NOMO-1 (cell line): ENCODE data around the gene NOTCH4.
A peak's percentile ranks its signal among the peaks of the same experiment; 100 is the strongest.
"Not testable (repeated sequence)": the region's sequence is repeated elsewhere in the genome, so short reads cannot be mapped to it uniquely, and the experiment has no call there.

Experiments
- DNase-seq, 2 experiments: peaks; one replicate each; lab custom pipeline; 2025; ENCODE audit not compliant: unreplicated experiment in 2 of 2; lab: John Stamatoyannopoulos, UW

The NOTCH4 gene

DNA sequence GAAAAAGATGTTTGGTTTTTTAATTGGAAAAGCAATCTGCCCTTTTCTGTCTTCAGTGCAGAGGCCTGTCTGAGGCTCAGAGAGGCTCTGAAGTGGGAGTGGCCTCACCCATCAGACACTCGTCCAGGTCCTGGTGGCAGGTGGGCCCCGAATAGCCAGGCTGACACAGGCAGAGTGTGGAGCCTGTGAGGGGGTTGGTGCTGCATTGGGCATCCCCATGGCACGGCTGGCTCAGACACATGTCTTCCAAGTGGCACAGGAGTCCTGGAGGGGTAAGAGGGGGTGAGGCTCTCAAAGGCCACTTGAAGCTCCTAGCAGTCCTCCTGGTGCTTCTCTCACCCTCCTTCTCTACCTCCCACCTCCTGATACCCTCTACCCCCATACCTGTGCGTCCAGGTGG is 3.8 kb downstream of the NOTCH4 start:
- DNase-seq, result no peak

DNA sequence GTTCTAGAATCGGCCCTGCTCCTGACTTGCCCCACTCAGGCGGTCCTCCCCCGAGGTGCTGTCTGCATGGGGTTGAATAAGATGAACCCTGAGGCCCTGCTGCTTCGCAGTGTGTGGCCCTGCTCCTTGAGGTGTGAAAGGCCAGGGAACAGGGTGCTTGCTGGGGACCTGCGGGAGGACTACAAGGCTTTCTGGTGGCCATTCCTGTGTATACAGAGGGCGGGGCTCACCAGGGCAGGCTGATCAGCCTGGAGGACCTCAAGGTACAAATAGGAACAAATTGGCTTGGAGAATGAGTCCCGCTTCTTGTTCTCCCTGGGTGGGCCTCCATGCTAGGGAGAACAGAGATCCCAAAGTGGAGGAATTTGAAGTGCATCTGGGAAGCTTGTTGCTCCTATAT is 5.7 kb downstream of the NOTCH4 start:
- no peak for DNase-seq

DNA sequence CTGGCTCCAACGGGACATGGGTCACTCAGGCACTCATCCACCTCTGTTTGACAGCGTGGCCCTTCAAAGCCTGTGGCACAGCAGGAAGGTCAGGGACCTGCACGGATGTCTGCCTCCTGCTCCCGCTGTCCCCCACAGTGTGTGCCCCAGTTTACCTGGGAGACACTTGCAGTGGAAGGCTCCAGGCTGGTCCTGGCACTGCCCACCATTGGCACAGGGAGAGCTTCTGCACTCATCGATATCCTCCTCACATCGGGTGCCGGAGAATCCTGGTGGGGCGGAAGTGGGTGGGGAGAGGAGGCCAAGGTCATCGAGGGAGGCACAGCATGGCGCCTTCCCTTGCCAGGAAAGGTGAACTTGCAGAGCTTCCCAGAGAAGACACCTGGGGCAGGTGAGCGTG is 6.9 kb downstream of the NOTCH4 start:
- no peak for DNase-seq

DNA sequence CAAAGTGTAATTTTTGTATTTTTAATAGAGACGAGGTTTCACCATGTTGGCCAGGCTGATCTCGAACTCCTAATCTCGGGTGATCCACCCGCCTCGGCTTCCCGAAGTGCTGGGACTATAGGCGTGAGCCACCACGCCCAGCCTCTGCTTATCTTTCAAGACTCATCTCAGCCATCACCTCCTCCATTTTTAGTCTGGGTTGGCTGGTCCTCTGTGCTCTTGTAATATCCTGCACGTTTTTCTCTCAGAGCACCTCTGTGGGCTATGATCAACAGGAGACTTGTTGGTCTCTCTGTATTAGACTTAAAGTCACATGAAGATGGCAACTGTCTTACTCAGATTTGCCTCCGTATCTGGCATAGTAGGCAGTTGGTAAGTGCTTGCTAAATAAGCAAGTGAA is 7.6 kb downstream of the NOTCH4 start:
- DNase-seq, result no peak

DNA sequence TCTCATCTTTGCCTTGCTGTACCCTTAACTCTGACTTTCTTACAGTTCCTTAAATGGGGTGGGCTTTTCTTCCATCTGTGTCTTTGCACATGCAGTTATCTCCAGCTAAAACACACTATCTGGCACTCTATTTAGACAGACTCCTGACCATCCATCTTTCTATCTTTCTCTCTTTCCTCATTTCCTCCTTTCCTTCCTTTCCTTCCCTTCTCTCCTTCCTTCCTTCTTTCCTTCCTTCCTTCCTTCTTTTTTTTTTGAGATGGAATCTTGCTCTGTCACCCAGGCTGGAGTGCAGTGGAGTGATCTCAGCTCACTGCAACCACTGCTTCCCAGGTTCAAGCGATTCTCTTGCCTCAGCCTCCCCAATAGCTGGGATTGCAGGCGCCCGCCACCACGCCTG is 8.2 kb downstream of the NOTCH4 start:
- no peak for DNase-seq

DNA sequence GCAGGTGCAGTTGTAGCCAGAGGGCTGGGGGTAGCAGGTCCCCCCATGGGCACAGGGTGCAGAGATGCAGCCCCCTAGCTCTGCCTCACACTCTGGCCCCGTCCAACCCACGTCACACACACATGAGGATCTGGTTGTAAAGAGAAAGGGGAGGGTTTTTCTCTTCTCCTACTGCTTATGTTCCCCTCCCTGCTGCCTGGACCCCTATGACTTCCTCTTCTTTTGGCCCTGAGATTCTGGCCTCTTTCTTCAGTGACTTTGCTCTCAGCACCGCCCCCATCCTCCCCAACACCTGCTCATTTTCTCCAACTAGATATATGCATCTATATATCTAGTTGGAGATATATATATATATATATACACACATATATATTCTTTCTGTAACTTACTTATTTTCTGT is 9.7 kb downstream of the NOTCH4 start:
- peak in 1 of 2 experiments; percentile 14 for DNase-seq

DNA sequence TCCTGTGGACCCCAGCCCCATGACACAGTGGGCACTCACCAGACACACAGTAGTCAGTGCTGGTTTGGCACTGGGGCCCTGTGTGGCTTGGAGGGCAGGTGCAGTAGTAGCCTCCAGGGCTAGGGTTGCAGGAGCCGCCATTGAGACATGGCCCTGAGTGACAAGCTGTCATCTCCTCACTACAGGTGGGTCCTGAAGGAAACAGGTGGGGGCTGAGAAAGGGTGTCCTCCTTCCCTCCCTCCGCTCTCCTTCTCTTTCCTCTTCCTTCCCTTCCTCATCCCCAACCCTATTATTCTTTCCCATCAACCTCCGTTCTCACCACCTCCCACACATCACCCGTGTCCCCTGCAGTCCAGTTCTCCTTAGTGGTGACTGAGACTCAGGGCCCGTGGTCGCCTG is 10.2 kb downstream of the NOTCH4 start:
- no peak for DNase-seq

DNA sequence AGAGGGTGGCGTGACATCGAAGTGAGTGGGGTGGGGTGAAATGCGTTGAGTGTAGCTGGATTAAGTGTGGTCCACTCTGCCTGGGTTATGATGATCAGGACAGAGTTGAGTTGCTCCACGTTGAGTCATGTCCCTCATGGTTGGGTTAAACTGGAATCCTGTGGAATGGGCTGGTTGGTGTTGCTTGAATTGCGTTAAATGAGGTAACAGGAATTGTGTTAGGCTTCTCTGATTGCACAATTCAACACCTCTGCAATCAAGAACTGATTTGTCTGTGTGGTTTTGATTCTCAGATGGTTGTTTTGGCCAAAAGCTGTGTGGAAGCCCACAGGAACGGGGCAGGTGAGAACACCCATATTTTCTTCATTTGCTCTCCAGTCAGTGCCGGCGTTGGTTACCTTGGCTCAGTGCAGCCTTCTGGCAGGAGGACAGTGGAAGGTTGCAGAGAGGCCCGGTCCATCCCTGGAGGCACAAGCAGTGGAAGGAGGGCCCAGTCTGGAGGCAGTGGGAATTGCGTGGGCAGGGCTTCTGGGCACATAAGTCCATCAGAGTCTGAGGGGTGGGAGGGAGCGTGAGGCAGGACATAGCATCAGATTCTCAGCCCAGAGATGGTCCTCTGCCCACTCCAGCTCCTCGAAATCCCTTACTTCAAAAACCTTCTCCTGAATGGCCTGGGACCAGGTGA is 11.6 kb downstream of the NOTCH4 start:
- DNase-seq, result no peak

DNA sequence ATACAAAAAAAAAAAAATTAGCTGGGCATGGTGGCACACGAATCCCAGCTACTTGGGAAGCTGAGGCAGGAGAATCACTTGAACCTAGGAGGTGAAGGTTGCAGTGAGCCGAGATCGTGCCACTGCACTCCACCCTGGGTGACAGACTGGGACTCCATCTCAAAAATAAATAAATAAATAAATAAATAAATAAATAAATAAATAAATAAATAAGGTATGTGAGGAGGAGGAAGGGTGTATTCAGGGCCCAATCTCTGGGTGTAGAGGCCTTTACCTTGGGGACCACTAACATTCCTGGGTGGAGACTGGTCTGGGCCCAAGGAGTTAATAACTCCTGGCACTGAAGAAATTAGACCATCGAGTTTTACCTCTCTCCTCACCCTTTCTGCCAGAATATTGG is 12.4 kb downstream of the NOTCH4 start:
- not testable (repeated sequence) for DNase-seq

DNA sequence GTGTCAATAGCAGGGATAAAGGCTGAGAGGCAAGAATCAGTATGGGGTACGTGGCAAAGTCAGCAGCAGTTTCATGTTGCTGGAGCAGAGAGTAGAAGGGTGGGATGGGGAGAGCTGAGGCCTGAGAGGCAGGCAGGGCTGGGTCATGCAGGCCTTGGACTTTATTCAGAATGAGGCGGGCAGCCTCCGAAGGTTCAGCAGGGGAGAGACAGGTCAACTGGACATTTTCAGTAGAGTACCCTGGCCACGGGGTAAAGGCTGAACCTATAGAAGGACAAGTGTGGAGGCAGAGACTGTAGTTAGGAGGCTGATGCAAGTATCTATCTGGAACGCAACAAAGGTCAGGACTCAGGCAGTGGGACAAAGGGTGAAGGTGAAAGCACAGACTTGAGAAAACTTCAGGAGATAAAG is 13.7 kb downstream of the NOTCH4 start:
- no peak for DNase-seq

DNA sequence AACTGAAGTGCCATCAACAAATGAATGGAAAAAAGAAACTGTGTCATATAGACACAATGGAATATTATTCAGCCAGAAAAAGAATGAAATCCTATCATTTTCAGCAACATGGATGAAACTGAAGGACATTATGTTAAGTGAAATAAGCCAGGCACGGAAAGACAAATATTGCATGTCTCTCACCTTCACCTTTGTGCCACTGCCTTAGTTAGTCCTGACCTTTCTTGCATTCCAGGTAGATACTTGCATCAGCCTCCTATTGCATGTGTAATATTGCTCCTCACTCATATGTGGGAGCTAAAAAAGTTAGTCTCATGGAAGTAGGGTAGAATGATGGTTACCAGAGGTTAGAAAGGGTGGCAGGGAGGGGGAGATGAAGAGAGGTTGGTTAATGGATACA is 14.9 kb downstream of the NOTCH4 start:
- no peak for DNase-seq

DNA sequence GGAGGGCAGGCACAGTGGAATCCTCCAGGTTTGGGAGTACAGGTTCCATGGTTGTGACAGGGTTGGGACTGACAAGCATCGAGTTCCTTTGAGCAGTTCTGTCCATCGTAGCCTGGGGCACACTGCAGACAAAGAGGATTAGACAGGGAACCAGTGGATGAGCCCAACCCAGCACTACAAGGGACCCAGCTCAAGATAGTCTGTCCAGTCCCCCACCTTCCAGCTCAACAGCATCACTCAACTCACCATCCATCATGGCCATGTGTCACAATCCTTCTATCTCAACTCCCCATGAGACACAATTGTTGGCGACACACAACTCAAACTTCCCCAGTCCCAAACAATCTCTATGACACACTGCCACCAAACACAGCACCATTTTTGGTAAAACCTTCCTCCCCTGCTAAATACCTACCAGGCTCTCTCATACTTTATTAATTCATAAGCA is 19.6 kb downstream of the NOTCH4 start:
- no peak for DNase-seq

DNA sequence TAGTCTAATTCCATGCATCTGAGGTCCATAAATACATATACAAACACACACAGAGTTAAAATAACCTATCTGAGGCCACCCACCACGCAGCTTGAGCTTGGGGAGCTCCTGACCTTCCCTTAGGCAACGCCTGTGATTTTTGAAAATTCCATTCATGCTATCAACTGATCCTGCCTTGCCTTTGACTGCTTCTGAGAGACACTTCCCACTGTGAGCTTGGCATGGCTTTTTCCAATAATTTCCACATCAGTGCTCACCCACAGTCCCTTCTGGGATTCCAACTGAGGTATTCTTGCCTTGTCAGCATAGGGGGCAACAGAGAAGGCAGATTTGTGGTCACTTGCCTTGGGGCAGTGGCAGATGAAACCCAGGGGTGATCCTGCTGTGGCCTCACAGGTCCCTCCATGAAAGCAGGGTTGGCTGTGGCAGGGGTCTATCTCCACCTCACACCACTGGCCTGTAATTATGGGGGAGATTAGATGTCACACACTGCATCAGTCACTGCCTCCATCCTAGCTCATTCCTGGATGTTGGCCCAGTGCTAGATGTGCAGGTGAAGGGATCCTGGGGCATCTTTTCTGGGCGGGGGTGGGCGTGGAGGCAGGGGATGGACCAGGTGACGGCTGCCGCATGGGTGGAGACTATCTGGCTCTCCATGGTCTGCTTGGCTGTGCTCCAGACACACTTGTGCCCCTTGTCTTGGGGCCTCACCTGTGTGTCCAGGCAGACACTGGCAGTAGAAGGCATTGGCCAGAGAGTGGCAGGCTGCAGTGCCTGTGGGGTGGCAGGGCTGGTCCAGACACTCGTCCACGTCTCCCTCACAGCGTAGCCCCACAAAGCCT is 20.2 kb downstream of the NOTCH4 start:
- no peak for DNase-seq

DNA sequence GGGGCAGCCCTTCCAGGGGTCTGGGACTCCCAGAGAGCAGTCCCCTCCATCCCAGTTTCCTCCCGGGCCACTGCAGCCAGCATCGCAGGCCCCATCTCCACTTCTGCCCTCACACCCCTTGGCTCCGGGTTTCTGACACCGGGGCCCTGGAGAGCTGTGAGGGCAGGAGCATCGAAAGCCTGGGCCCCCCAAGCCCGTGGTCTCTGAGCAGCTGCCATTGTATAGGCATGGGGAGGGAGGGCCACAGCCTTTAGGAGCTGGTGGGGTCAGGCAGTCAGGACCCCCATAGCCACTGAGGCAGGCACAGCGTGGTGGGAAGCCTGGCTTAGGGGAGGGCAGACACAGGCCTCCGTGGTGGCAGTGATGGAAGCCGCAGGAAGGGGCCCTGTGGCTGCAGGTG is 21.7 kb downstream of the NOTCH4 start:
- DNase-seq, result no peak

DNA sequence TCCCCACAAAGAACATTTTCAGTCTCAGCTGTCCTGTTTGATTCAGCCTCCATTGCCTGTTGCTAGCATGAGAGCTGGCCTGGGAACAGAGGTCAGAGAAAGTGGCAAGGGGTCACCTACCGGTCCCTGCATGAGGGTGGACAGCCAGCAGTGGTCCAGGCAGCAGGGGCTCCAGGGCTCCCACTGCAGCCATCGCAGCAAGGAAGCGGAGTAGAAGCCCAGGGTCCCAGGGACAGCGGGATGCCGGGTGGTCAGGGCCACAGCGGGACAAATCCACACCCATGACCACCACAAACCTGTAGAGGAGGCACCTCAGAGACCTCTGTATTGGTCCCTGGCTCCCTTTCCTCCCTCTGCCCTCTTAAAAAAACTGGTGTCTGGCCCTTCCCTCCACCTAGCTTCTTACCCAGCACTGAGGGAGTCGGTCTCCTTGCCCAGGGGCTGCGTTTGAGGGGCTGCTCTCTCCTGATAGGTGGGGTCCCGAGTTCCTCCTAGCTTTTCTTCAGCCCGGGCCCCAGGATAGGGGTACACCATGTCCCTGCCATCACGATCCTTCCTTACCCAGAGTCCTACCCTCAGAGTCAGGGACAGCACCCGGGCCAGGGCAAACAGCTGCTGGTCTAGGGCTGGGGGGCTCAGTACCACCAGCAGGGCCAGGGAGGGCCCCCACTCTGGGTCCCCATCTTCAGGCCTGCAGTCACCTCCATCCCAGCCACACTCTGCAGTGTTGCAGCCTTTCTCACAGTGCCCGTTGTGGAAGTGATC is 23.0 kb downstream of the NOTCH4 start:
- no peak for DNase-seq

DNA sequence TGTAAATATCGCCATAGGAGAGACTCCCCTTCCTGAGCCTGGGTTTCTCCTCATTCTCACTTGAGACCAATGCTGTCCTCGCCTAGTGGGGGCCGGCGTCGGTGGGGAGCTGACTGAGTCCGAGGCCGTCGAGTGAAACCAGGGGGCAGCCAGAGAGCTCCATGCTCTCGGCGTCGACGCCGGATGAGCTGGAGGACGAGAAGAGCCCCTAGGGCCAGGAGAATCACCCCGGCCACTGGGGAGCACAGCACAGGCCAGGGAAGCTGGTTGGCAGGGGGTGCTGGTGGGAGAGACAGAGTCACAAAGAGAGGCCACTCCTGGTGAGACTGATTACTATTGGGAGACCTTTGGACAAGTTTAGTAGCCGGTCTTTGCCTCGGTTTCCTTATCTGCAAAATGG is 25.0 kb downstream of the NOTCH4 start:
- no peak for DNase-seq

DNA sequence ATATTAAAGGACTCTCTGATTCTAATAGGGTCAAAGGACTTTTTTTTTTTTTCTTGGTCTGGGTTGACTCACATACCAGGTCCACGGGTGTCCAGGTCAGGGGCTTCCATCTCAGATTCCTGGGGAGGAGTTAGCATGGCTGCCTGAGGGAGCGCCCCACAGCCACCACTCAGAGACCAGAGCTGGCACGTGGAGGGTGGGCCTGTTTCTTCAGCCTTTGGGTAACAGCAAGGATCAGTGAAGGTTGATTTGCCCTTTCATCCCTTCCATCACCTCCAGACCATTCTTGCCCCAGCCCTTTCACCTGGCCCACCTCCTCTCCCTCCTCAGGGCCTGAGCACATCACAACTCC is 25.5 kb downstream of the NOTCH4 start:
- DNase-seq, result no peak

DNA sequence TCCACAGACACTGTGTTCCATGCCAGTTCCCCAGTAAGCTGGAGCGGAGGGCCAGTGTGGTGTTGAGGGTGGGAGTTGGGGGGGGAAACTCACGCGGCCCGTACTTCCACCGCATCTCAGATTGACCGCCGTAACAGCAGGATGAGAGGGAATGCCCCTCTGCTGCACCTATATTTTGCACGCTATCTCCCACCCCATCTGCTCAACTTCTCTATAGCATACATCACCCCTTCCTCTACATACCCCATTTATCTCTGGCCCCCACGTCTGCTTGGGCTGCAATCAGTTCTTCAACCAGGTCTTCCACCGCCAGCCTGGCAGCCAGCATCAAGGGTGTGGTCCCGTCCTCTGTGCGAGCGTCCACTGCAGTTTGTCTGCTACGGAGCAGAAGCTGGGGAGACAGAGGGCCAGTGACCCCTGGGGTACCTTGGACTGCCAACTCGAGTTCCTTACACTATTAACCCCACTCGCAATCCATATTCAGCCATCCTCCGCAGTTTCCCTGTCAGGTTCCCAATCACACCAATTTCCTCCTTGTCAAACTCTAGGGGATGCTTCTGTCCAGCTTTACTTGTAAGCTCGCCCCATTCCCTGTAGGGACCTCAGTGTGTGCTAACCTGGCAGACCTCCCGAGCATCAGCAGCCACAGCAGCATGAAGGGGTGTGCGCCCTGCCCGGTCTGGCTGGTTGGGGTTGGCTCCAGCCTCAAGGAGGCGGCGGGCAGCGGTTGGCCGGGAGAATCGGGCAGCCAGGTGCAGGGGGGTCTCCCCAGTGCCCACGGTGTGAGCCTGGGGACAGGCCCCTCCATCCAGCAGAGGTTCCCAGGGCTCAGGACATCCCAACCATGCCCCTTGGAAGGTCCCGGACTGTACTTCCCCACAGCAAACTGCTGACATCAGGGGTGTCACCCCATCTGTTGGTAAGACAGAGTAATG is 26.9 kb downstream of the NOTCH4 start:
- no peak for DNase-seq

DNA sequence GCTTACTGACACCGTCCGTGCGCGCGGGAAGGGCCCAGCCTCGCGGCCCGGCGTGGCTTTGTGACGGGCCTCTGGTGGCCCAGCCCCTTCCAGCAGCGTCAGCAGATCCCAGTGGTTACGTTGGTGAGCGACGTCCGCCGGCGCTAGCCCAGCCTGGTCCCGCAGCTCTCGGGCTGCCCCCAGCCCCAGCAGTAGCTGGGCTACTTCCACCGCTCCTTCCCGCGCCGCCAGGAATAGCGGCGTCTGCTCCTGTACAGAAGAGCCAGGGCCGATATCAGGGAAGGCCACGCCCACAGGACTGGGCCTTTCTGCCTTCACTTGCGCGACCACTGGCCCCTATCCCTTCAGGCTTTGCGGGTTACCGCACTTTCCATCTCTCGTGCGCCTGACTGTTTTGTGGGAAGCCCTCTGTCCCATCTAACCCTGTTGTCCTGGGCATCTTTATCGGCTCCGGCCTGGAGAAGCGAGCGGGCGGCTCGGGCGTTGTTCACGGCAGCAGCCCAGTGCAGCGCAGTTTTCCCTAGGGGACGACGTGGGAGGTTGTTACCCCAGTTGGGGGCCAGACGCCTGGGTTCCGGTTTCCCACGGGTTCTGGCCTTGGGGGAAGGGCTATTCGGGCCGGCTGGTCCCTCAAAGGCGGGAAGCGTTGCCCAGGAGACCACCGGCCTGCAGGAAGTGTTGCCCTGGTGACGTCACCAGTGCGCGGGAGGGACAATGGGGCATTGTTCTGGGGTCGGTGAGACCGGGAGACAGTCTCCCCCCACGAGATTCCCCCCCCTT is 27.8 kb downstream of the NOTCH4 start:
- DNase-seq, result peak; percentile 46 to 52

DNA sequence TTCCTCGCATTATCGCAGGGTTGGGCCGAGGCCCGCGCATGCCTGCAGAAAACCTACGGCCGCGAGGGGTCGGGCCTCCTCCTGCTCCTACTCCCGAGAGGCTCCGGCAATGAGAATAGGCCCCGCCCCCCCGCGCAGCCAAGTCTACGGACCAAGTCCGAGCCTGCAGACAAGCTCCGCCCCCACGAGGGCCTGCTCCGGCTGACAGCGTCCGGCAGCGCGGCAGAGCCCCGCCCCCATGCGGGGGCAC is 28.3 kb downstream of the NOTCH4 start:
- peak; percentile 98 to 99 for DNase-seq
